ENCODE measurements around the gene GLYATL1.
A peak's percentile ranks its signal among the peaks of the same experiment; 100 is the strongest.

The GLYATL1 gene, protein sequence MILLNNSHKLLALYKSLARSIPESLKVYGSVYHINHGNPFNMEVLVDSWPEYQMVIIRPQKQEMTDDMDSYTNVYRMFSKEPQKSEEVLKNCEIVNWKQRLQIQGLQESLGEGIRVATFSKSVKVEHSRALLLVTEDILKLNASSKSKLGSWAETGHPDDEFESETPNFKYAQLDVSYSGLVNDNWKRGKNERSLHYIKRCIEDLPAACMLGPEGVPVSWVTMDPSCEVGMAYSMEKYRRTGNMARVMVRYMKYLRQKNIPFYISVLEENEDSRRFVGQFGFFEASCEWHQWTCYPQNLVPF

GRCh38 chr11:58939277-58939676 lies at the start of gene GLYATL1:
Gene GLYATL1 (plus strand): TSS chr11:58939488. CDS start chr11:58947088, 7,600 bp downstream.
- DNase-seq (ENCODE audit: low spot score): no peak

DNA sequence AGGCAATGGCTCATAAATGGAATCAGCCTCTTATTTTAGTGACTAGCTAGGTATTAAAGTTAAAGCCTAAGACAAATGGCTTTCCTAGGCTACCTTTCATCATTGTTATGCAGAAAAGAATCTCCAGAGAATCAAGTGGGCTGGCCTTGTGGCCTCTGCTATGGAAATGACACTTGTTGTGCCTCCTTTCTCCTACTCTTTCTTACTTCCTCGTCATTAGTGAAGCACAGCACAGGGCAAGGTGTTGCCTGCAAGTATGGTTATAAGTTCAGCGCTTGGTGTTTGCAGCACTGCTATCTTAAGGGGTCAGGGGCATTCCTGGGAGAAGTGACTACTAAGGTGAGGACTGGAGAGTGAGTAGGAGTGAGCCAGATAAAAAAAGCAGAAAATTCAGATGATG lies 45.4 kb upstream of the GLYATL1 start:
- no peak for DNase-seq (ENCODE audit: low spot score)

DNA sequence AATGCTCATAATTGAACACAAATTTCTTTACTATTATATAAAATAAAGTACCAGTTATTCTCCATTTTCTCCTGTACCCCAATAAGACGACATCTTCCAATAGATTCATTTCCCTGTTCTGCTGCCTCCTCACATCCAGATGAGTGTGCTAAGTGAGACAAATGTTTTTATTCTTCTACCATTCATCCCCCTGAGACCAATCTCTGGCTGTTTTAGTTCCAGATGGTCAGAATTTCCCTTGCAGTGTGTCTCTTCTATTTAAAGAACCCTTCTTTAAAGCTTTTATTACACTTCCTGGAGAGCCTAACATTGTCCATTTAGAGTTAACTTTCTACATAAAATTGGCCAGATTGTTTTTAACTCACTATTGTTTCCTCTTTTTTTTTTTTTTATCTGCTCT lies 41.2 kb upstream of the GLYATL1 start:
- DNase-seq (ENCODE audit: low spot score): no peak

GRCh38 chr11:58900479-58901420 lies 38.5 kb upstream of the GLYATL1 start:
- DNase-seq (ENCODE audit: low spot score): peak; percentile 23

DNA sequence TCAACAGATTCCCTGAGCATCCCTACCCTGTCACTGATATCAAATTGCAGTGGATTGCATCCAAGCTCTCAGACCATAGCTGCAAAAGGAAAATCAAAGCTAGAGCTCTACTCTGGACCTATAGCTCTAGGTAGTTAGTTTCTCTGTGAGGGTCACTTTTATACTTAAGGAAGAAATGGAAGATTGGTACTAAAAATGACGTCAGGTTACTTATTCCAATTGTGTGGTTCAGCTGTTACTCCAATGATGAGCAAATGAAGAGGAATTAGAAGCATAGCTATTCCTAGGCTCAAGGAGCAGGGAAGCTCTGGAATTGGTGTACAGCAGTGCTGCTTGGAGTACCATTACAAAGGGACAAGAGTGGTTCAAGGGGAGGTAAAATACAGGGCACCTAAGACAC lies 36.4 kb upstream of the GLYATL1 start:
- no peak for DNase-seq (ENCODE audit: low spot score)

GRCh38 chr11:58905011-58905720 lies 34.1 kb upstream of the GLYATL1 start:
- no peak for DNase-seq (ENCODE audit: low spot score)

GRCh38 chr11:58905721-58906547 lies 33.4 kb upstream of the GLYATL1 start:
- no peak for DNase-seq (ENCODE audit: low spot score)

- DNase-seq (ENCODE audit: low spot score): no peak
These were observed 31.5 kb upstream of the GLYATL1 start for GRCh38 chr11:58907780-58908179.

DNA sequence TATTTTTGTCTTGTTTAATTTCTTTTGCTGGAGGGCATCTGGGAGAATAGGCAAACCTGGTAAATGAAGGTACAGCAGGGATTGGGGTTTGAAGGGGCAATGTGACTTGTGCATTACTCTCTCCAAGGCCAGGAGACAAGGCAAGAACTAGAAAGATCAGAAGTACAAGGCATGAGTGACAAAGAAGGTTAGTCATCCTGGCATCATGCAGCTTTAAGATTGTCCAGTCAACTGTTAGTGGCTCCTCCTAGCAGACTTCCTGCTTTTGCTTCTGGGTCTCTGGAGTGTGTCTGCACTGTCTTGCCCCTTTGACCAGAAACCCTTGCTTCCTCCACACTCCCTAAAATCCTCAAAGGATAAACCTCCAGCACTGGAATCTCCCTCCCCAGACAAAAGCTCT lies 27.2 kb upstream of the GLYATL1 start:
- DNase-seq (ENCODE audit: low spot score): no peak

DNA sequence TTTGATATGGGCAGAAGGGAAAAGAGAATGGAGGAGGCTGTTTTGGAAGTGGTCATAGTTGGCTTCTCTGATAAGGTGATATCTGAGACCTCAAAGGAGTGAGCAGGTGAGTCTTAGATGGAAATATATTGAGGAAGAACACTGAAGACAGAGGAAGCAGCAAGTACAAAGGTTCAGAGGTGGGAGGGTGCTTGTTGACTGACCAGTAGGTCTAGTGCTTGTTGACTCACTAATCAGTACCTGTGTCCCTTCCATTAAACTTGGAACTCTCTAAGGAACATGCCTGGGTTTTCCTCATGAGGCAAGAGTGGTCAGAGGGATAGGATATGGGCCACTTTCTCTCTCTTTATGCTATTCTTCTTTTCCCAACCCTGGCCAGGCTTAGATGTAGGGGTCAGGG lies 25.6 kb upstream of the GLYATL1 start:
- DNase-seq (ENCODE audit: low spot score): no peak

DNA sequence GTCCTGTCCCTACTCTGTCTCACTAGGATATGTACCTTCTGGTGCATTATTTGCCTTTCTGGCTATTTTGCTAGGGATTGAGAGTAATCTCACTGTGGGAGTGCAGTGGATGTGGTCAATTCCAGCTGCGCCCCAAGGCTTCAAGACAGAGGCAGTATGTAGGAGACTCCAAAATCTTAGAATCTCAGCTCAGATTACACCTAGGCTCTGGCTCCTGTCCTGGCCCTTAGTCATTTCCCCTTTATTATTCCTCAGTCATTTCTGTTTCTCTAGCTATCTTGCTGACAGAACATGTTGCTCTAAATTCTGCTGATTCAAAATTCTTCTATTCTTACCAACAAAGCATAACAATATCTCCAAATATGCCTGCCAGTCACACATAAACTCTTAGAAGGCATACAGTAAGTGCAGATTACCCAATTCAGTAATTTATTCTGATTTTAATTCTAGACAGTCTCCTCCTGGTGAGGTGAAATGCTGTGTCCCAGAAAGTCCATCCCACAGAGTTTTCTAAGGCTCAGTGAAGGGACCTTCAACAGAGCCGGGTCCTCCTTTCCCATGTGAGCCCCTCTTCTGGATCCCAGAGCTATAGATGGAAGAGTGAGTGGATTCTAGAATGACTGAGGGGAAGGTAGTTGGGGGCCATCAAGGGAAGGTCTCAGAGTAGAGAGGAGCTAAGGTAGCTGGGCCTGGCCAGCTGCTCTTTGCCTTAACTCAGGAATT lies 24.3 kb upstream of the GLYATL1 start:
- DNase-seq (ENCODE audit: low spot score): no peak

DNA sequence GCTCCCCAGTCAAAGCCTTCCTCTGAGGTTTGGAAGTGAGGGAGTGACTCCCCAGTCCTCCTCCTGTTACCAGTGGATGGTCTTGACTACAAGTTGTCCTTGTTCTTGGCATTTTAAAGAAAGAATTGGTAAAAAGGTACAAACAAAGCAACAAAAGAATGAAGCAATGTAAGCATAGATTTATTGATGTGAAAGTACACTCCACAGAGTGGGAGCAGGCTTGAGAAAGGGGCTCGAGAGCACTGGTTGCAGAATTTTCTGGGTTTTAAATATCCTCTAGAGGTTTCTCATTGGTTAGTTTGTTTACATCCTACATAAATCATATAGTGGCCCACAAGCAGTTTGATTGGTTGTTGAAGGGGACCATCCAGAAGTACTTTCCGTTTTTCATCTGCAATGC lies 22.7 kb upstream of the GLYATL1 start:
- DNase-seq (ENCODE audit: low spot score): no peak

DNA sequence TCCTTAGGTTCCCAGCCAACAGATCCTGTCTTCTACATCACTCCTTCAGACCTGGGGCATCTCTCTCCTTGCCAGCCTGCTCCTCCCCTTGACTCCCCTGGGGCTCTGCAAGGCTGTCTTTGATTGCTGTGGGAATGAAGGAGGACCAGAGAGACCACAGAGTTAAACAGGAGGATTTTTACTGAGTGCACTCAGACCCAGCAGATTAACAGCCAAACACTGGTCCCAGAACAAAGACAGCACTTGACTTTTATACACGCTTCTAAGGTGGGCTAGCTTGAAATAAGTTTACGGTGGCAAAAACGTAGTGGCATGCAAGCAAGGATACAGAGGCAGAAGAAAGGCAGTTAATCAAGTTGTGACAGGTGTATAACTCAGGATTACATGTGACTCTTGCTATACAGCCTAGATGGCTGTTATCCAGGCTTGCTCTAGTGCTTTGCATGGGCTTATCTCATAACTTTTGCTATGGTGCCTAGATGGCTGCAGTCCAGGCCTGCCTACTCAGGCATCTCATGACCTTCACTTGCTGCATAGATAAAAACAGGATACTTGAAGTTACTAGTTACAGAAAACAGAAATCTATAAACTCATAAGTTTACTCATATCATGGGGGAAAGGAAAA lies 22.0 kb upstream of the GLYATL1 start:
- DNase-seq (ENCODE audit: low spot score): no peak

- DNase-seq (ENCODE audit: low spot score): no peak
These were observed 19.7 kb upstream of the GLYATL1 start for GRCh38 chr11:58919561-58919960.

GRCh38 chr11:58919980-58920379 lies 19.3 kb upstream of the GLYATL1 start:
- DNase-seq (ENCODE audit: low spot score): no peak

GRCh38 chr11:58921778-58922390 lies 17.4 kb upstream of the GLYATL1 start:
- no peak for DNase-seq (ENCODE audit: low spot score)

- DNase-seq (ENCODE audit: low spot score): no peak
These were observed 16.8 kb upstream of the GLYATL1 start for GRCh38 chr11:58922479-58922878.

DNA sequence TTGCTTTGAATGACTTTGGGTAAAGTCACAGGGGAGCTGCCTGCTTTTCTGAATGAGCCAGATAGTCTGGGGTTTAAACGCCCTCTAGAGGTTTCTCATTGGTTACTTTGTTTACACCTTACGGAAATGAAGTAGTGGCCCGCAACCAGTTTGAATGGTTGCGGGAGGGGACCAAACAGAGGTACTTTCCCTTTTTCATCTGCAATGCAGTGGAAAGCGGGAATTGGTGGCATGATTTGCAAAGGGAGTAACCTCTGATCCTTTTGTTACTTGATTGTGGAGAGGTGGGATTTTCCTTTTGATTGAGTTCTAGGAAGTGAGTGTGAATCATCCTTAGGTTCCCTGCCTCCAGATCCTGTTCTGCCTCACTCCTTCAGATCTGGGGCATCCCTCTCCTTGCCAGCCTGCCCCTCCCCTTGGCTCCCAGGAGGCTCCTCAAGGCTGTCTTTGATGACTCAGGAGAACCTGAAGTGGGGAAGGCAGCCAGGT lies 15.9 kb upstream of the GLYATL1 start:
- peak; percentile 45 for DNase-seq (ENCODE audit: low spot score)

DNA sequence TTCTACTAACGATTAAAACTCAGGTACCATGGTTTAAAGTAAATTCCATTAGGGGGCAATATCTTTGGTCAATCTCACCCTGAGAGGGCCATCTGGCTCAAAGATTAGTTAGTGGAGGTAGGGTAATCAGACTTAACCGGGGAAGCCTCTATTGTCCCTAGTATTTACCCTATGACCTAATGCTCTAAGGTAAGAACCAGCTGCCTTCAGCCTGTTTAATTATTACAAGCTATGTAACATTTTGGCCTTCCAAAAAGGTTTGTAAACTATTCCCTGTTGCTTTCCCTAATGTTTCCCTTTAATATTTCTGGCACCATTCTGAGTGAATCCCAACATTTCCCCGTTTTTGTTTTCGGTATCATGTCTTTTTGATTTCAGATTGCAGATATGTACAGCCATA lies 15.1 kb upstream of the GLYATL1 start:
- no peak for DNase-seq (ENCODE audit: low spot score)

DNA sequence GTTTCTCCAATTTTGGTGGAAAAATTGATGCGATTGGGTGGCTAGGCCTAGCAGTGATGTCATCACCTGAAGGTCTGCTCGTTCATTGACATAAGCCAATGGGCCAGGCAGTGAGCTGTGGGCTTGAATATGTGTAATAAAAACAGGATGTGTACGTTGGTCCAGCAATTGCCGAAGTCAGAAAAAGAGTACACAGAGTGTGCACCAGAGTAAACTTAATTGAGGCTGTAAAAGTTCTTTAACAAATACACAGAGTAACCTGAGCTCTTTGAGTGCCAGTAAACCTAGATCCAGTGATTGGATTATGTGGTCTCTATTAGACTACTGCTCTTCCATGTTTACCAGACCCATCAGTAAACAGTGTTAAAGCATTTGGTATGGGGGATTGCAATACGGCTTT lies 13.0 kb upstream of the GLYATL1 start:
- no peak for DNase-seq (ENCODE audit: low spot score)

Measured in germinal center (tissue), 1 donor.